Esophagus mucosa (tissue), 1 donor: ENCODE results near the gene TFEC. TPM values are rescaled to one million over a fixed set of nuclear protein-coding genes. Genes with fewer than 3 reads are reported as not detected.
"Not testable (repeated sequence)": the region's sequence is repeated elsewhere in the genome, so short reads cannot be mapped to it uniquely, and the experiment has no call there.

ENCODE experiments used
- ATAC-seq: fragments of 200-7000 bp; cut with Tn5 transposase; one replicate; pipeline ENCODE4 v1.9.1; 2020
- total RNA-seq: library from RNA; stranded (reverse); gene quantifications from one replicate; pipeline ENCODE4 v1.2.4, GENCODE V29; 2023
- donor health status: DM: yes; HTN: yes; CAD: no.

Gene TFEC, protein sequence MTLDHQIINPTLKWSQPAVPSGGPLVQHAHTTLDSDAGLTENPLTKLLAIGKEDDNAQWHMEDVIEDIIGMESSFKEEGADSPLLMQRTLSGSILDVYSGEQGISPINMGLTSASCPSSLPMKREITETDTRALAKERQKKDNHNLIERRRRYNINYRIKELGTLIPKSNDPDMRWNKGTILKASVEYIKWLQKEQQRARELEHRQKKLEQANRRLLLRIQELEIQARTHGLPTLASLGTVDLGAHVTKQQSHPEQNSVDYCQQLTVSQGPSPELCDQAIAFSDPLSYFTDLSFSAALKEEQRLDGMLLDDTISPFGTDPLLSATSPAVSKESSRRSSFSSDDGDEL
- 0.56 TPM for total RNA-seq

DNA sequence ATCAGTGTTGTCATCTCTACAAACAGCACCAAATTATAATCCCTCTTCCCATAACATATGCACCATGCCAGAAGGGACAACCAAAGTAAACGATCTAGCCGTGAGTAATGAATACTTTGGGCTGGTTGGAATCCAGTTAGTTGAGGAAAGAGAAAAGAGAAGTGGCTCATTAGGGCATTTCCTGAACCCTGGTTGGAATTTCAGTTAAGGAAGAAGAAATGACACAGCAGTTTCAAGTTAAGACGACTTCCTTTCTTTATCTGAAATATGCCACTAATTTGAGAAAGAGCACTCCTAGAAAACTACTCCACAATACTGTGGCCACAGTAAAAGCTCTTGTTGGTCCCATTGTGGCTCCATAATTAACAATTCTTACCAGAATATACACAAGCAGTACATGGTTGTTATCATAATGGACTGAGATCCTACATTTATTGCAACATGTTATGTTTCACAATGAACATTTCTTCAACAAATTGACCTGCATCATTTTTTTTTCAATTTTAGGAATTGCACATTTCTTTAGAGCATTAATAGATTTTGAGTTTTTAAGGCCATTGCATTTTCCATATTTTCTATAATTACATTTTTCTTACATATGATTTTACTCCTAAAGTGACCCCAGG, at the start of gene TFEC:
Gene TFEC (minus strand): TSS at position 113 of the 626 bp plus-strand sequence. CDS start 46,322 bp downstream, outside the sequence.
- ATAC-seq, result no peak

DNA sequence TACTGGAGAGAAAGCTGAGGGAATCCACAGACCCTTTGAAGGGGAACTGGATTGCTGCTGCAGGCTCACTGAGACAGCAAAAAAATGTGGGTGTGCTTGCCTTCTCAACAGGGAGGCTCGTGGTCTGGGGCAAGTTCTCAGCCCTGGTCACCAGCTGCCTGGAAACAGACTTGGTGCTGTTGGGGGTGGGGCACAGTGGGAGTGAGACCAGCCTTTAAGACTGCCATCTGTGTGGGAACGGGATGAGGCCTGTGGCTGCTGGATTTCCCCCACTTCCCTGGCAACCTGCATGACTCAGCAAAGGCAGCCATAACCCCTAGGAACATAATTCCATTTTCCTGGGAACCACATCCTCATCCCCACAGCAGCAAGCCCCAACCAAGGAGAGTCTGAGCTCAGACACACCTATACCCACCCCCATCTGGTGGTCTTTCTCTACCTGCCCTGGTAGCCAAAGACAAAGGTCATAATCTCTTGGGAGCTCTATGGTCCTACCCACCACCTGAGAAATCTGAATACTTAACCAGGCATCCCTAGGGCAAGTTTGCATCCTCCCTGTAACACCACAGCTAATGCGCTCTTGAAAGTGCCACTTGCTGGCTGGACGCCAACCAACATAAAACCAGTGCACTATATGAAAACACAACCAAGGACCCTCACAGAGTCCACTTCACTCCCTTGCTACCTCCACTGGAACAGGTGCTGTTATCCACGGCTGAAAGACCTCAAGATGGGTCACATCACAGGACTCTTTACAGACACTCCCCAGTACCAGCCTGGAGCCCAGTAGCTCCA, 45.0 kb upstream of the TFEC start:
- ATAC-seq, result no peak

DNA sequence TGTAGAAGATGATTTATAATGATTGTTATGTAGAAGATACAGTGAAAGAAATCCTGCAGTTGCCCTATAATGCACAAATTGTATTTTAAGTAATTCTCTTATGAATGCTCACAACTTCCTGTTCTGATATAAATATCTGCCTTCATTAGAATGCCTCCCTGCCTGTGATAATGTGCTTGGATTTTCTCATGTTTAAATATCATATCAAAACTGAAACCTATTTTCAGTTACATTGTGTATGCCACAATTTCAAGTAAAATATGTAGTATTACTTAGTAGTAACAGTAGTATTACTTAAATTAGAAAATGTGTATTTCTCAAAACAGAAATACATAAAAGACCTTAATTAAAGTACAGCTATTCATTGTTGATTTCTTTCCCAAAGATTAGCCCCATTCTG, 41.1 kb upstream of the TFEC start:
- no peak for ATAC-seq

DNA sequence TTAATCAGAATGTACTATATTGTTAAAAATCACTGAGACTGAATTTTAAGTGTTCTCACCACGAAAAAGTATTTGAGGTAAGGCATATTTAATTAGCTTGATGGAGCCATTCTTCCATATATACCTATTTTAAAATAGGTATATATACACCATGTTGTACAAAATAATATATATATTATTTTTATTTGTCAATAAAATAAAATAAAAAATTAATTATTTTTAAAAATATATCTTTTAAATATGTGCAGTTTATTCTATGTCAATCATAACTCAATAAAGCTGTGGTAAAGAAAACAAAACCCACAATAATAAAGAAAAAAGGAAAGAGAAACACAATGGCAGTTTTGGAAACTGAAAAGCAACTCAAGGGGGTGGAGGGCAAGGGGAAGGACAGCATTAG, 33.6 kb upstream of the TFEC start:
- ATAC-seq, result no peak

DNA sequence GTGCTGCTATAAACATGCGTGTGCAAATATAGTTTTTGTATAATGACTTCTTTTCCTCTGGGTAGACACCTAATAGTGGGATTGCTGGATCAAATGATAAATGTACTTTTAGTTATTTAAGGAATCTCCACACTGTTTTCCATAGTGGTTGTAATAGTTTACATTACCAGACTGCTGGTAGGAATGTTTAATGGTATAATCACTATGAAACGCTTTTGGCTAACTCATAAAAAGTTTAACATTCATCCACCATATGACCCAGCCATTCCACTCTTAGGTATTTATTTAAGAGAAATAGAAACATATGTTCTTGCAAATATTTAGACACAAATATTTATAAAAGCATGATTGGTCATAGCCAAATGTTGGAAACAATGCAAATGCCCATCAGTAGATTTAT, 32.1 kb upstream of the TFEC start:
- ATAC-seq, result no peak

DNA sequence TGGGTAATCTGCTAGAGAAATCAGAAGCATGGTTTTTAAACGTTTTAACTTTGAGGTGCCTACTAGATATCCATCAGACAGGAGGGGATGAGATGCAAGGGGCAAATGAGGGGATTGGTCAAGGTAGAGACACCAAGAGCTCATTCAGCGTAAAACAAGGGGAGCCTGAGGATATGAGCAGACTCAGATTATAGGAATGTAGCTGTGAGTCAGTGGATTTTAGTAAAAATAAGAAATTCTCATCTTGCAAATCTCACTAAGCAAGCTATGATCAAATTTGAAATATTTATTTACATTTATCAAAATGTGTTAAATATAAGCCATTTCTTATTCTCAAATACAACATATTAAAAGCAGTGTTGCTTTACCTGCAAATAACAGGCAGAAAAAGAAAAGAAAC, 21.4 kb upstream of the TFEC start:
- no peak for ATAC-seq

DNA sequence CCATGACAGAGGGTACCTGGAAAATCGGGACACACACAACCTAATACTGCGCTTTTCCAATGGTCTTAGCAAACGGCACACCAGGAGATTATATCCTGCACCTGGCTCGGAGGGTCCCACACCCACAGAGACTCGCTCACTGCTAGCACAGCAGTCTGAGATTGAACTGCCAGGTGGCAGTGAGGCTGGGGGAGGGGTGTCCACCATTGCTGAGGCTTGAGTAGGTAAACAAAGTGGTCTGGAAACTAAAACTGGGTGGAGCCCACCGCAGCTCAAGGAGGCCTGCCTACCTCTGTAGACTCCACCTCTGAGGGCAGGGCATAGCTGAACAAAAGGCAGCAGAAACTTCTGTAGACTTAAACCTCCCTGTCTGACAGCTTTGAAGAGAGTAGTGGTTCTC, 16.7 kb upstream of the TFEC start:
- ATAC-seq, result not testable (repeated sequence)

DNA sequence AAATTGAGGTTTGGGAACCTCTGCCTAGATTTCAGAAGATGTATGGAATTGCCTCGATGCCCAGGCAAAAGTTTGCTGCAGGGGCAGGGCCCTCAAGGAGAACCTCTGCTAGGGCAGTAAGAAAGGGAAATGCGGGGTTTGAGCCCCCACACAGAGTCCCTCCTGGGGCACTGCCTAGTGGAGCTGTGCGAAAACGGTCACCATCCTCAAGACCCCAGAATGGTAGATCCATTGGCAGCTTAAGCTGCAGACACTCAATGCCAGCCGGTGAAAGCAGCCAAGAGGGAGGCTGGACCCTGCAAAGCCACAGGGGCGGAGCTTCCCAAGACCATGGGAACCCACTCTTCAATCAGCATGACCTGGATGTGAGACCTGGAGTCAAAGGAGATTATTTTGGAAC, 15.0 kb upstream of the TFEC start:
- ATAC-seq, result no peak

DNA sequence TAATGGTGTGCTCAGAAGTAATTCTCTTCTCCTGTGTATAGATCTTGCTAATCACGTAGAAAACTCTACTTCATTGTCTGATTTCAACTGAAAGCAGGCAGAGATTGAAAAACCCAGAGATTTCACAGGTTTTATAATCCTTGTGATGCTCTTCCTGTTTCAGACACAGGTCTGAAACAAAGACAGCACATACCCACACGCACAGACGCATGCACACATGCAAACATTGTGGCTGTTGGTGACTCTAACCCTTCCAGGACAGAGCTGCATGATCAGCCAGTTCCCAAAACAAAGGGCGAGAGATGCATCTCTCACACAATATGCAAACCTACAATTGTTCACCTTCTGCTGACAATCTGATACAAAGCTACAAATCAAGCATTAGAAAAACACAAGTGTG, 11.1 kb upstream of the TFEC start:
- ATAC-seq, result no peak

DNA sequence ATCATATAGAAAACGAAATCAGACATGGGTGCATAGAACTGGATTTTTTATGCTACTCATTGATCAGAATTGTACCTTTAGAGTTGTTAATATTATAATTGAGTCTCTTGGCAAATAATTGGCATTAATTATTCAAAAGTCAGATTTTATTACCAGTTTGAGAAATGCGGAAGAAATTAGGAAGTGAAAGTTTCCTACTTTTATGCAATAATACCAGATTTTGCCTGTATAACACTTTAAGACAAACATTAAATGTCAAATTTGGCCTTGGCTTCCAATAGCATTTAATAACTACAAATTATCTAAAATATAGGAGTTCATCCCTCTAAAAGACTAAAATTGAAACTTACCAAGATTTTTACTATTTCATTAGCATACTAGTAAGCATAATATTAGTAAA, 6.8 kb upstream of the TFEC start:
- ATAC-seq, result no peak

DNA sequence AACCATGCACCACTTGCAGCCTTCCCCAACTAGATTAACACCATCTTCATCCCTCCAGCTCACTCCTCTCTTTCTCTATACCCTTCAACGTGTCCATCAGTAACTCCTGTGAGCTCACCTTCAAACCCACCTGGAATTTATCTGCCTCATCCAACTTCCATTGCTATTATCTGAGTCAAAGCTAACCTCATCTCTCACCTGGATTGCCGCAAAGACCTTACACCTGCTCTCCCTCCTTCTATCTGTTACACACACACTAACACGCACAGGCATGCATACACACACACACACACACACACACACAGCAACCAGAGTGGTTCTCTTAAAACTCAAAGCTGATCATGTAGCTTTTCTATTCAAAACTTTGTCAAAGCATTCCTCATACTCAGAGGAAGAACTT, 3.8 kb upstream of the TFEC start:
- ATAC-seq, result no peak

DNA sequence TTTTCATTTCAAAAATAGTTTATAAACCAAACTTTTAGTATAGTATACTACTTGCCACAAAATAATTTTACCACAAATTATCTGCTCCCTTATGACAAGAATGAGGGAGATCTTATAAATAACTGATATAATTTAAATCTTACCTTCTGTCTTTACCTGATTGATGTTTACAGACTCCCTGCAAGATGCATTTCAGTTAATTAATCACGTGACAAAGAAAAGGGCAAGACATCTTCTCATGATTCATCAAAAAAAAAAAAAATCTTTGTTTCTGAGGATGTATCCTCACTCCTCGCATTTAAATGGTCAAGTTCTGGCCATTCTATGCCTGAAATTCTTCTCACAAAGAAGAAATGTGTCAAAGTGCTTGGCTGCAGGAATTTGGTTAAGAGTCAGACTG, 2.3 kb upstream of the TFEC start:
- ATAC-seq, result no peak

DNA sequence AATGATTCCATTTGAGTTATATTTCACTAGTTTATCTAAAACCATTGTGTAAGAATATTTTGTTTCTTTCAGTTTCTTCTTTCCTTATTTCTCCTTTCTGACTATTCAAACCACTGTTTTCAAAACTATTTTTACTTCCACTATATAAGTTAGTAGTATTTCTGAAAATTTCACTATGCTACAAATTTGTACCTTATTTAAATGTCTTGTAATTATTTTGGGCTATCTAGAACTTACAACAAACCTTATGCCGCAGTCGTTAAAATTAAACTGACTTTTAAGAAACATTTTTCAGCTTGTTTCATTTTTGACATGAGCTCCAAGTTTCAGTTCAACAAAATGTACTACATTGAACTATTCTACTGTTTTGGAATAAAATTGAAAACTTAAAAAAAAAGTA, 1.8 kb downstream of the TFEC start:
- no peak for ATAC-seq

DNA sequence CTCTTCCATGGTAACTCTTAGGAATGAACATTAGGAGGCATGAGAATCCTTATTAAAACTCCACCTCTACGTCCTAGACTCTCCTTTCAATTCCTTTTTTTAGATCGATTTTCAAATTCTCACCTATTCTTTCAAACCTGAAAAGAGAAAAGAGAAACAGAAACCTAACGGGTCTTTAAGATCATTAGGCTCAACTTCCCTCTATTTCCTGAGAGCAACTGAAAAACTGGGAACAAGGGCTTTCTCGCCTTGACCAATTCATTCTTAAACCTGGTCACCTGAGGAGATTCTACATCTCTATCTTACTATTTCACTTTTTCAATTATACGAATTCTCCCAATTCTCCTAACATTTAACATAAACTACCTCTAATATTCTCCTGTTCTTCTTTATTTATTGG, 2.8 kb downstream of the TFEC start:
- ATAC-seq, result no peak

DNA sequence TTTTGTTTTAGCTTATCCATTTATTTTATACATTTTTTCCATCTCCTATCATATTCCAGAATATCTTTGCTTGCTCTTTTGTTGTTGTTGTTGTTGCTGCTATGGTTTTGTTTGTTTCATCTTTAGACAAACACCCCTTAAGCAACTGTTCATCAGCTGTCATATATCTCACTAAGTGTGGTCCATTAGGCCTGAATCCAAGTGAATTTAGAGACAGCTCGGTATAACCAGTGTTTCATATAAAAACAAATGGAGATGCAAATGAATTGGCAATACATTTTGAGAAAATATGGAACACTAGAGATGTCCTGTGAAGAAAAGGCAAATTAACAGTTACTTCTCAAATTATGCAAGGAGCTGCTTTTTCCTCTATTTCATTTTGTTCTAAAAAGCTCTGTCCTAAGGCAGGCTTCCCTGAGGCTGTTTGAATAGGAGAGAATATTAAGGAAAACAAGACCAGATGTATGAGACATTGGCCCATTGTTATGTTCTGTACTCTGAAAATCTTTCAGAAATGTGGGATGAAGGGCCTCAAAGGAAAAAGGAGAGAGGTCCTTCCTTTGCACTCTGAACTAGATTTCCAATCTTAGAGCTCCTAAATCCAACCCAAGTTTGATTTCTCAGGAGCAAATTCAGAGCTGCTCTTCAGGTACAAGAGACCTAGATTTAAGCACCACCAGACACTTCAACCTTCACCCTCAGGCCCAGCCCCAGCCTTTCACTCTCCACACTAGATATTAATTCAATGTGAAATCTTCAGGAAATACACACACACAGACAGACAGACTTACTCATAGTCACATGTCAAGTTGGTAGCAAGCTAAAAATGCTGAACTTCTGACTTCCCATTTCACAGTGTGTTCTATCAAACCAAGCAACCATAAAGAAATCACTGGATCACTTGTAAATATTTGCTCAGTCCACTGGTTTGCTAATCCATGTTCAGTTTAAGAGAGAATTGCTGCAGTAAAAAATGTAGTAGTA, 5.4 kb downstream of the TFEC start:
- no peak for ATAC-seq

DNA sequence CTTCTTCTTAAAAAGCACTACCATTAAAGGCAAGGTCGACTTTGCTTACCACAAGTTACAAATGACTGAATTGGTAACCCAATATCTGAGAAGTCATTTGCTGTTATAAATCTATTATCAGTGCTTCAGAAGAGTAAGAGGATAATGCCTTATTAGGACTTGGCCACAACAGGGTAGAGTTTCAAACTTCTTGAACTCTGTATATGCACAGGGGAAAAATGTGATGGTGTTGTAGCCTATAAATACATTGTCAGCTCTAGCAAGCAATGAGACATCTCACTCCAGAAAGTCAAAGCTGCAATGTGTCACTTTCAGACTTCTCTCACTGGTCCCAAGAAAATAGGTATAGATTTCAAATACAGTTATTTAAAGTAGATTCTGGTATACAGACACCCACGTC, 9.3 kb downstream of the TFEC start:
- ATAC-seq, result no peak

DNA sequence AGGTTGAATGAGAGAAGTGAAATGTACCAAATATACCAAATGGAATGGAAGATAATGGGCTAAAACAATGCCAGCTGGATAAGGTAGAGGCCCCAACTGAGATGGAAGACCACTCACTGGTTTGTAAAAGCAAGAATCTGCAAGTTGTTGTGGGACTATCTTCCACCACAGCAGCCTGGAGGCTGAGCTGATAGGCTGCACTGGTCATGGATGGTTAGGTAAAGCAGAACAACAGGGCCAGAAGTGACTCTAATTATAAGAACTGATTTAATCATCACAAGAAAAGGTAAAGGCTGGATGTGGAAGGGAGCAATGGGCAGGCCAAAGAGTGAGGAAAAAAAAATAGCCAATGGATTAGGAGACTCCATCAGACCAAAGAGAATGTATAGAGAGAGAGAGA, 11.8 kb downstream of the TFEC start:
- ATAC-seq, result no peak

DNA sequence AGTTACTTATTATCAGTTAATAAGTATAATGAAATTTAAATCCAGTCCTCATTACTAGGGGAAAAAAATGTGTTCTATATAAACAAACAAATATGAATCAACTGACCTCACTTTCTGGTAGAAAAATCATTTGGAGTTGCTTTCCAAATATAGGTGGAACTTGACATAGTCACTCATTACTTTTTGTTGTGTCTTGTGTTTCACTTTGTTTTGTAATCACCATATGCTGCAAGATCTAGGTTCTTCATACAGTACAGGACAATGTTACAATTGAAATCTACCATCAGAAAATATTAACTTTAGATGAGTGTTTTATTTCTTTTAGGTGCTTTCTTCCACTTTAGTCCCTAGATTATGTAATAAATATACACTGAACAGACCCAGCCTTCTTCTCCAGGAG, 16.9 kb downstream of the TFEC start:
- no peak for ATAC-seq

DNA sequence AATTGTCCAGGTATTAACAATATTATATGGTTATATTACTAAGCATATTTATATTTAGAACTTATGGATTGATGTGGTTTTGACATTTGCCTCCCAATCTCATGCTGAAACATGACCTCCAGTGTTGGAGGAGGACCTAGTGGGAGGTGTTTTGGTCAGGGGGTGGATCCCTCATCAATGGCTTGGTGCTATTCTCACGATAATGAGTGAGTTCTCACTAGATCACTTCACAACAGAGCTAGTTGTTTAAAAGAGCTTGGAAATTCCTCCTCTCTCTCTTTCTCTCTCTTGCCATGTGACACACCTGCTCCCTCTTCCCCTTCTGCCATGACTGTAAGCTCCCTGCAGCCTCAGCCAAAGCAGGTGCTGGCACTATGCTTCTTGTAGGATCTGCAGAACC, 19.0 kb downstream of the TFEC start:
- no peak for ATAC-seq

DNA sequence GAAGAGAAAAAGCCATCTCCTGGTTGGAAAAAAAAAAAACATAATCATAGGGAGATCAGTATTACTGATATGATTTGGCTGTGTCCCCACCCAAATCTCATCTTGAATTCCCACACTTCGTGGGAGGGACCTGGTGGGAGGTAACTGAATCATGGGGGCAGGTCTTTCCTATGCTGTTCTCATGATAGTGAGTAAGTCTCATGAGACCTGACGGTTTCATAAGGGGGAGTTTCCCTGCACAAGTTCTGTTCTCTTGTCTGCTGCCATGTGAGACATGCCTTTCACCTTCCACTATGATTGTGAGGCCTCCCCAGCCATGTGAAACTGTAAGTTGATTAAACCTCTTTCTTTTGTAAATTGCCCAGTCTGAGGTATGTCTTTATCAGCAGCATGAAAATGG, 25.8 kb downstream of the TFEC start:
- not testable (repeated sequence) for ATAC-seq

DNA sequence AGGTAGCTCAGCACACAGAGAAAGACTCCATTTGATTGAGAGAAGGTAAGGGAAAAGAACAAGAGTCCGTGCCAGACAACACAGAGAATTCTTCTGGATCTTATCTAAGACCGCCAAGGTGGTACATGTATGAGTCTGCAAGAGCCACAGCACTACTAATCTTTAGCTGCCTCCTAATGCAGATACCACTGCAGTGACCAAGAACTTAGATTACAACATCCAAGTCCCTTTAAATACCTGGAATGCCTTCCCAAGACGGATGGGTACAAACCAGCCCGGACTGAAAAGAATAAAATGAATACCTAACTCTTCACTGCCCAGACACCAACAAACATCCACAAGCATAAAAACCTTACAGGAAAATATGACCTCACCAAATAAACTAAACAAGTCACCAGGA, 33.3 kb downstream of the TFEC start:
- ATAC-seq, result no peak

DNA sequence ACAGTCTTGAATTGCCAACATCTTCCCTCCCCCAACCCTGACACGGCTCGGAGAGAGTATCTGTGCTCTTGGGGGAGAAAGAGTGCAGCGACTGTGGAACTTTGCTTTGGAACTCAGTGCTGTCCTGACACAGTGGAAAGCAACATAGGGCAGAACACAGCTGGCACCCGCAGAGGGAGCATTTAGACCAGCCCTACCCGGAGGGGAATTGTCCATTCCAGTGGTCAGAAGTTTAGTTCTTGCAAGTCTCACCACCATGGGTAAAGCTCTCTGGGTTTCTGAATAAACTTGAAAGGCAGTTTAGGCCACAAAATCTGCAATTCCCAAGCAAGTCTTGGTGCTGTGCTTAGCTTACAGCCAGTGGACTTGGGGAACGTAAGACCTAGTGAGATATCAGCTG, 34.9 kb downstream of the TFEC start:
- ATAC-seq, result no peak

DNA sequence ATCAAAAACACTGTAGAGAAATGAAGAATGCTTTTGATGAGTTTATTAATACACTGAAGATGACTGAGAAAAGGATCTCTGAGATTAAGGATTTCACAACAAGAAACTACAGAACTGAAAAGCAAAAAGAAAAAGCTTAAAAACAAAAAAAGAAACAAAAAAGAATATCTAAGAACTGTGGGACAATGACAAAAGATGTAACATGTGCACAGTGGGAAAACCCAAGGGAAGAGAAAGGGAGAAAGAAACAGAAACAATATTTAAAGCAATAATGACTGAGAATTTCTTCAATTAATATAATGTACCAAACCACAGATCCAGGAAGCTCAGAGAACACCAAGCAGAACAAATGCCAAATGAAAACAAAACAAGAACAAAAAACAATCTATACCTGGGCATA, 42.2 kb downstream of the TFEC start:
- ATAC-seq, result no peak
